Vagina (tissue), 2 donors: ENCODE measurements around the gene KIF26A.

ENCODE experiments used
- POLR2A ChIP-seq, 2 donors: fragments of 450-650 bp; IDR thresholded peaks; one replicate each; pipeline ENCODE4 v1.6.1; 2017; ENCODE audit warnings: antibody characterized with exemption in 2 of 2, mild to moderate bottlenecking in 2 of 2, moderate library complexity in 2 of 2
- POLR2AphosphoS5 ChIP-seq, 2 donors: sonication (generic); formaldehyde crosslinking; IDR thresholded peaks; one replicate each; pipeline ENCODE4 v1.9.0; 2017; ENCODE audit warnings: antibody characterized with exemption in 2 of 2, mild to moderate bottlenecking in 2 of 2, low read depth in 1 of 2; ENCODE audit not compliant: insufficient read depth in 1 of 2
- TF ChIP-seq, protein P1 (sequence below), 3 experiments: fragments of 450-650 bp in 2 of 3; fragments of 200-600 bp in 1 of 3; sonication (generic) in 1 of 3; IDR thresholded peaks; one replicate each; pipeline ENCODE4 v1.5.1; 2017 to 2019; ENCODE audit warnings: antibody characterized with exemption in 3 of 3, mild to moderate bottlenecking in 2 of 3, moderate library complexity in 2 of 3

DNA sequence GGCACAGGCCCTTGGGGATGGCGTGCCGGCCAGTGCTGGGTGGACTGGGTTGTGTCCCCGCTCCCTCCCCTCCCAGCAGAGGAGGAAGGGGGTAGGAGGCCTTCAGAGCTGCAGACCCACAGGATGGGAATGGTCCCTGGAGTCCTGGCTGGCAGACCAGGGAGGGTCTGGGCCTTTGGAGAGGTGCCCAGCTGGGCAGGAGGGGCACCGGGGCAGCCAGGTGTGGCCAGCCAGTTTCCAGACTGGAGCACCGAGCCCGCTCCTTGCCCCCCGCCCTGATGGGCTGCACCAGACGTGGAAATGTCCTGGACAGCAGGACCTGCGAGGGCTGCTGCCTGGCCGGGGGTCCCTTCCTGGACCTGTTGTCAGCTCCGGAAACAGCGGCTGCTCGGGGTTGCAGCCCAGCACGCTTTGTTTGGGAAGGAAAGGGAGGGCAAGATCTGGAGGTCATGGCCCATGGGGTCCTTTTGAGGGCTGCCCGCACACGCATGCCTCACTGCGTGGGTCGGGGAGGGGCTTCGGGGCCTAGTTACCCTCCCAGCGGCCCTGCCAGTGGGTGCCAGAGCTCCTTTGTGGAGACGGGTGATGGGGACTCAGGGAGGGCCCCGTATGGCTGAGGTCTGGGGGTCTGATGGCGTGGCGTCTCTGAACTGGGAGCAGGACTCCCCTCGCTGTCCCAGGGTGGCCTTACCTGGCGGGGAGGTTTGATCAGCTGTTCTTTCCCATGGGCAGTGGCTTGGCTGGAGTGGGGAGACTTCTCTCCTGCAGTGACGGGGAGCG, 9.1 kb downstream of the KIF26A start:
- TF ChIP-seq, protein P1, sequence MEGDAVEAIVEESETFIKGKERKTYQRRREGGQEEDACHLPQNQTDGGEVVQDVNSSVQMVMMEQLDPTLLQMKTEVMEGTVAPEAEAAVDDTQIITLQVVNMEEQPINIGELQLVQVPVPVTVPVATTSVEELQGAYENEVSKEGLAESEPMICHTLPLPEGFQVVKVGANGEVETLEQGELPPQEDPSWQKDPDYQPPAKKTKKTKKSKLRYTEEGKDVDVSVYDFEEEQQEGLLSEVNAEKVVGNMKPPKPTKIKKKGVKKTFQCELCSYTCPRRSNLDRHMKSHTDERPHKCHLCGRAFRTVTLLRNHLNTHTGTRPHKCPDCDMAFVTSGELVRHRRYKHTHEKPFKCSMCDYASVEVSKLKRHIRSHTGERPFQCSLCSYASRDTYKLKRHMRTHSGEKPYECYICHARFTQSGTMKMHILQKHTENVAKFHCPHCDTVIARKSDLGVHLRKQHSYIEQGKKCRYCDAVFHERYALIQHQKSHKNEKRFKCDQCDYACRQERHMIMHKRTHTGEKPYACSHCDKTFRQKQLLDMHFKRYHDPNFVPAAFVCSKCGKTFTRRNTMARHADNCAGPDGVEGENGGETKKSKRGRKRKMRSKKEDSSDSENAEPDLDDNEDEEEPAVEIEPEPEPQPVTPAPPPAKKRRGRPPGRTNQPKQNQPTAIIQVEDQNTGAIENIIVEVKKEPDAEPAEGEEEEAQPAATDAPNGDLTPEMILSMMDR (IDR thresholded peaks at IDR 0.05) = no peak
- no peak for TF ChIP-seq POLR2A (IDR thresholded peaks at IDR 0.05)
- TF ChIP-seq POLR2AphosphoS5 (IDR thresholded peaks at IDR 0.05; ENCODE audit: insufficient read depth in 1 of 2, low read depth in 1 of 2) = no peak
